Panc1 (cell line): ENCODE results near the gene NUDT11. TPM values are rescaled to one million over a fixed set of nuclear protein-coding genes. Genes with fewer than 3 reads are reported as not detected.
"Not testable (repeated sequence)": the region's sequence is repeated elsewhere in the genome, so short reads cannot be mapped to it uniquely, and the experiment has no call there.

Source experiments
- ATAC-seq: fragments of 200-7000 bp; cut with Tn5 transposase; 2 replicates; pipeline ENCODE4 v1.9.1; 2020; ENCODE audit warnings: mild to moderate bottlenecking, moderate library complexity
- Bru-seq: library from RNA; stranded (reverse); fragments of 400-500 nt; gene quantifications from one replicate; lab custom pipeline; 2021; lab: Mats Ljungman, UMichigan
- BruChase-seq, 2 experiments: library from RNA; stranded (reverse); fragments of 400-500 nt; gene quantifications; one replicate each; lab custom pipeline; 2021; lab: Mats Ljungman, UMichigan
- BruUV-seq: library from RNA; stranded (reverse); fragments of 400-500 nt; replicated peaks from 2 replicates; lab custom pipeline; 2021; lab: Mats Ljungman, UMichigan
- CTCF ChIA-PET: fragments of 300-600 bp; sonication (Branson Sonifier 250); formaldehyde crosslinking; loops from one replicate; lab custom pipeline; 2022; ENCODE audit warnings: antibody characterized with exemption; lab: Charles Lee
- POLR2A ChIA-PET: fragments of 300-600 bp; sonication (Branson Sonifier 250); formaldehyde crosslinking; loops from one replicate; lab custom pipeline; 2022; ENCODE audit warnings: antibody characterized with exemption; lab: Charles Lee
- DNase-seq: peaks from one replicate; pipeline ENCODE4 v3.0.0-alpha.2; 2010; ENCODE audit warnings: low read depth, low spot score
- H3K27ac ChIP-seq: 2 replicates; pipeline ENCODE4 v1.5.1; 2011; ENCODE audit warnings: mild to moderate bottlenecking, low read length, inconsistent platforms
- H3K27me3 ChIP-seq: fragments of 200-500 bp; sonication (Bioruptor generic); 2 replicates; pipeline ENCODE4 v1.6.0; 2014; ENCODE audit warnings: low read length, inconsistent platforms; ENCODE audit not compliant: control insufficient read depth, insufficient read depth
- H3K36me3 ChIP-seq: fragments of 200-500 bp; sonication (Bioruptor generic); 2 replicates; pipeline ENCODE4 v1.5.1; 2014; ENCODE audit warnings: inconsistent platforms, mild to moderate bottlenecking, low read length, moderate library complexity; ENCODE audit not compliant: control insufficient read depth, insufficient read depth
- H3K4me1 ChIP-seq: 2 replicates; pipeline ENCODE4 v1.5.1; 2011; ENCODE audit warnings: inconsistent platforms, mild to moderate bottlenecking, low read length, moderate library complexity; ENCODE audit not compliant: control insufficient read depth, insufficient read depth
- H3K4me3 ChIP-seq, 2 experiments: 2 replicates each; pipeline ENCODE4 v1.5.1; 2011 to 2012; ENCODE audit warnings: low read depth in 2 of 2, low read length in 2 of 2, mild to moderate bottlenecking in 2 of 2, inconsistent platforms in 1 of 2, moderate library complexity in 1 of 2
- H3K9me3 ChIP-seq: fragments of 200-500 bp; sonication (Bioruptor generic); 2 replicates; pipeline ENCODE4 v1.5.1; 2014; ENCODE audit warnings: low read depth, mild to moderate bottlenecking, inconsistent platforms, low read length, moderate library complexity; ENCODE audit not compliant: control insufficient read depth, insufficient read depth
- POLR2AphosphoS5 ChIP-seq: IDR thresholded peaks from 2 replicates; pipeline ENCODE4 v1.6.1; 2012; ENCODE audit warnings: mild to moderate bottlenecking, low read depth, low read length, moderate library complexity
- SIN3A ChIP-seq: IDR thresholded peaks from 2 replicates; pipeline ENCODE4 v1.6.1; 2012; ENCODE audit warnings: low read depth, mild to moderate bottlenecking, low read length, moderate library complexity, borderline replicate concordance; ENCODE audit not compliant: insufficient read depth
- TCF7L2 ChIP-seq: IDR thresholded peaks from 2 replicates; pipeline ENCODE4 v1.6.1; 2011; ENCODE audit warnings: mild to moderate bottlenecking, low read depth, low read length, inconsistent platforms
- in situ Hi-C: cut with HindIII; loops from 2 replicates; pipeline ENCODE4 v1.10.0; 2016; ENCODE audit warnings: low sequenced_read_pairs, low pct_unique_long_range_greater_than_20kb
- intact Hi-C: fragments of 100-400 bp; cut with micrococcal nuclease; formaldehyde crosslinking; loops from one replicate; pipeline ENCODE4 v1.10.0; 2022; ENCODE audit not compliant: unreplicated experiment
- long read RNA-seq: library from polyadenylated mRNA; unstranded; transcript quantifications from one replicate; pipeline ENCODE4 v2.0.0, GENCODE V29; 2021; ENCODE audit not compliant: unreplicated experiment
- polyA plus RNA-seq: library from polyadenylated mRNA; unstranded; fragments of >200 nt; gene quantifications from one replicate; pipeline ENCODE4 v1.2.1, GENCODE V29; 2012; ENCODE audit warnings: missing spikeins; ENCODE audit not compliant: insufficient read length
- total RNA-seq: library from RNA; stranded (reverse); gene quantifications from one replicate; pipeline ENCODE4 v1.2.1, GENCODE V29; 2021; ENCODE audit not compliant: unreplicated experiment
- TF ChIP-seq, protein P1 (sequence below): fragments of 450-650 bp; IDR thresholded peaks from 2 replicates; pipeline ENCODE4 v1.5.1; 2017; ENCODE audit warnings: mild to moderate bottlenecking
- TF ChIP-seq, protein P2 (sequence below), 2 experiments: IDR thresholded peaks; 2 replicates each; pipeline ENCODE4 v1.6.1; 2011 to 2012; ENCODE audit warnings: low read depth in 2 of 2, control low read depth in 1 of 2, low read length in 1 of 2, mild to moderate bottlenecking in 1 of 2, moderate library complexity in 1 of 2; ENCODE audit not compliant: insufficient read depth in 1 of 2

The NUDT11 gene
- total RNA-seq (11.9 TPM), Bru-seq, nascent RNA (percentile 60 among the genes with signal in this experiment), BruChase-seq, experiment 1, labeled RNA remaining after a 2-hour chase (percentile 74 among the genes with signal in this experiment), BruChase-seq, experiment 2, labeled RNA remaining after a 6-hour chase (percentile 89 among the genes with signal in this experiment)
- polyA plus RNA-seq = 10.8 TPM
- long read RNA-seq, transcript NUDT11-201 (2 exons, 2,385 nt) = major isoform, 42 of 48 reads
- long read RNA-seq, partial matches to known transcripts = 0 of 48 reads
- long read RNA-seq, other reads (novel, unspliced or antisense) = 6 of 48 reads

DNA sequence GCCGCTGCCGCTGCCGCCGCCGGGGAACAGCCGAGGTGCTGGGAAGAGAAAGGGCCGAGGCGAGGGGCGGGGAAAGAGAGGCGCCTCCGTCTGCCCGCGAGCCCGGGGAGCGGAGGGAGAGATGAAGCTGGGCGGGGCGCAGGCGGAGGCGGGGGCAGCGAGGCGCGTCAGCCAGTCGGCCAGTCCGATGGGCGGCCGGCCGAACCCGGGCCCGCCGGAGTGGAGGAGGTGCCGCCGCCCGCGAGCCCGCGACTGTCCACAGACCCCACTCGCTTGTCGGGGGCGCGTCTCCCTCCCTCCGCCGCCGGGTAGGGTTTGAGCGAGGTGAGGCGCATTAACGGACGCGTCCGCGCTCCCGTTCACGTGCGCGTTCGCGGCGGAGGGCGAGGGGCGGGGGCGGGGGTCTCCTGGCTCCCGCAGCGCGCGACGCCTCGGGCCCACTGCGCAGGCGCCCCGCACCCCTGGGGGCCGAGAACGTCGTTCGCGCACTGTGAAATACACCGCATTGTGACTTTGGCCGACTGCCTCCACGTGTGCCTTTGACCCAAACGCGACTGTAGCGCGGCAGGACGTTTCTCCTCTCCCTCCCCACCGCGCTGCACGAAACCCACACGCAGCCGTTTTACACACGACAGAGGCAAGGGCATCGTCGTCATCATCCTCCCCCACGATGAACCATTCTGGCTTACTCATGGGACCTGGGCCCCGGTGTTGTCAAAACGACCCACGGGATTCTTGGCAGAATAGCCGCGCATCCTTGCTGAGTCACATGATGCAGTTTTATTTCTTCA, at the start of gene NUDT11:
NUDT11 (minus strand) TSS at position 92 of the 791 bp plus-strand sequence. CDS start 148 bp downstream, outside the sequence.
- no peak for DNase-seq
- no peaks in the 10 kb centered on the region for H3K9me3 ChIP-seq
- no peaks in the 10 kb centered on the region for H3K36me3 ChIP-seq
- 0 out of 2 replicates have a peak within 1 kb of the TSS, but pooled peaks have one; percentile 48 for H3K27ac ChIP-seq
- H3K27me3 ChIP-seq = no peaks in the 10 kb centered on the region
- TF ChIP-seq, protein P1, sequence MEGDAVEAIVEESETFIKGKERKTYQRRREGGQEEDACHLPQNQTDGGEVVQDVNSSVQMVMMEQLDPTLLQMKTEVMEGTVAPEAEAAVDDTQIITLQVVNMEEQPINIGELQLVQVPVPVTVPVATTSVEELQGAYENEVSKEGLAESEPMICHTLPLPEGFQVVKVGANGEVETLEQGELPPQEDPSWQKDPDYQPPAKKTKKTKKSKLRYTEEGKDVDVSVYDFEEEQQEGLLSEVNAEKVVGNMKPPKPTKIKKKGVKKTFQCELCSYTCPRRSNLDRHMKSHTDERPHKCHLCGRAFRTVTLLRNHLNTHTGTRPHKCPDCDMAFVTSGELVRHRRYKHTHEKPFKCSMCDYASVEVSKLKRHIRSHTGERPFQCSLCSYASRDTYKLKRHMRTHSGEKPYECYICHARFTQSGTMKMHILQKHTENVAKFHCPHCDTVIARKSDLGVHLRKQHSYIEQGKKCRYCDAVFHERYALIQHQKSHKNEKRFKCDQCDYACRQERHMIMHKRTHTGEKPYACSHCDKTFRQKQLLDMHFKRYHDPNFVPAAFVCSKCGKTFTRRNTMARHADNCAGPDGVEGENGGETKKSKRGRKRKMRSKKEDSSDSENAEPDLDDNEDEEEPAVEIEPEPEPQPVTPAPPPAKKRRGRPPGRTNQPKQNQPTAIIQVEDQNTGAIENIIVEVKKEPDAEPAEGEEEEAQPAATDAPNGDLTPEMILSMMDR = no peak
- no peak for TF ChIP-seq SIN3A
- H3K4me3 ChIP-seq = peak within 1 kb of the TSS; percentile 52 to 70
- in situ Hi-C loops = no loop called here
- ATAC-seq = peak; percentile 97
- no TSS peak for BruUV-seq
- ChIA-PET POLR2A (no interaction called here), CTCF (no interaction called here)
- no peaks in the 10 kb centered on the region; the same call in none of the 2 replicates for H3K4me1 ChIP-seq
- intact Hi-C loops = no loop called here

GRCh38 chrX:51520393-51520792, 24.0 kb upstream of the NUDT11 start:
- no peaks in the 10 kb centered on the region for H3K27me3 ChIP-seq
- H3K9me3 ChIP-seq = no peaks in the 10 kb centered on the region
- H3K27ac ChIP-seq = no peak overlapping the region
- H3K4me1 ChIP-seq = no peaks in the 10 kb centered on the region
- TF ChIP-seq TCF7L2 (no peak), POLR2AphosphoS5 (no peak), SIN3A (no peak)
- TF ChIP-seq, protein P2, sequence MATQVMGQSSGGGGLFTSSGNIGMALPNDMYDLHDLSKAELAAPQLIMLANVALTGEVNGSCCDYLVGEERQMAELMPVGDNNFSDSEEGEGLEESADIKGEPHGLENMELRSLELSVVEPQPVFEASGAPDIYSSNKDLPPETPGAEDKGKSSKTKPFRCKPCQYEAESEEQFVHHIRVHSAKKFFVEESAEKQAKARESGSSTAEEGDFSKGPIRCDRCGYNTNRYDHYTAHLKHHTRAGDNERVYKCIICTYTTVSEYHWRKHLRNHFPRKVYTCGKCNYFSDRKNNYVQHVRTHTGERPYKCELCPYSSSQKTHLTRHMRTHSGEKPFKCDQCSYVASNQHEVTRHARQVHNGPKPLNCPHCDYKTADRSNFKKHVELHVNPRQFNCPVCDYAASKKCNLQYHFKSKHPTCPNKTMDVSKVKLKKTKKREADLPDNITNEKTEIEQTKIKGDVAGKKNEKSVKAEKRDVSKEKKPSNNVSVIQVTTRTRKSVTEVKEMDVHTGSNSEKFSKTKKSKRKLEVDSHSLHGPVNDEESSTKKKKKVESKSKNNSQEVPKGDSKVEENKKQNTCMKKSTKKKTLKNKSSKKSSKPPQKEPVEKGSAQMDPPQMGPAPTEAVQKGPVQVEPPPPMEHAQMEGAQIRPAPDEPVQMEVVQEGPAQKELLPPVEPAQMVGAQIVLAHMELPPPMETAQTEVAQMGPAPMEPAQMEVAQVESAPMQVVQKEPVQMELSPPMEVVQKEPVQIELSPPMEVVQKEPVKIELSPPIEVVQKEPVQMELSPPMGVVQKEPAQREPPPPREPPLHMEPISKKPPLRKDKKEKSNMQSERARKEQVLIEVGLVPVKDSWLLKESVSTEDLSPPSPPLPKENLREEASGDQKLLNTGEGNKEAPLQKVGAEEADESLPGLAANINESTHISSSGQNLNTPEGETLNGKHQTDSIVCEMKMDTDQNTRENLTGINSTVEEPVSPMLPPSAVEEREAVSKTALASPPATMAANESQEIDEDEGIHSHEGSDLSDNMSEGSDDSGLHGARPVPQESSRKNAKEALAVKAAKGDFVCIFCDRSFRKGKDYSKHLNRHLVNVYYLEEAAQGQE (IDR thresholded peaks at IDR 0.05; ENCODE audit: insufficient read depth in 1 of 2, low read depth in 2 of 2, low read length in 1 of 2) = no peak
- TF ChIP-seq, protein P1 = no peak
- no peak overlapping the region for H3K4me3 ChIP-seq
- no peaks in the 10 kb centered on the region for H3K36me3 ChIP-seq
- CTCF ChIA-PET = no interaction called here
- POLR2A ChIA-PET = no interaction called here
- in situ Hi-C loops = no loop called here
- BruUV-seq = no TSS peak
- intact Hi-C loops = no loop called here
- DNase-seq (no peak), ATAC-seq (no peak)

- H3K36me3 ChIP-seq, BruUV-seq, H3K4me3 ChIP-seq, H3K27me3 ChIP-seq, H3K27ac ChIP-seq, intact Hi-C loops, H3K4me1 ChIP-seq, ATAC-seq, in situ Hi-C loops, DNase-seq, H3K9me3 ChIP-seq, CTCF ChIA-PET: not testable (repeated sequence)
- POLR2A ChIA-PET = interaction anchor here (0.7 kb wide), 1 partner anchor 1557 kb away, joined by 6 read pairs; no protein-coding TSS in a partner anchor
These were observed 22.7 kb upstream of the NUDT11 start for GRCh38 chrX:51519131-51519530.
